ENCODE measurements around the gene TAS2R9. TPM values are rescaled to one million over a fixed set of nuclear protein-coding genes. Genes with fewer than 3 reads are reported as not detected.

Gene TAS2R9
- not detected in 2 replicates for total RNA-seq (ENCODE audit: low replicate concordance)
- long read RNA-seq = 0 reads

DNA sequence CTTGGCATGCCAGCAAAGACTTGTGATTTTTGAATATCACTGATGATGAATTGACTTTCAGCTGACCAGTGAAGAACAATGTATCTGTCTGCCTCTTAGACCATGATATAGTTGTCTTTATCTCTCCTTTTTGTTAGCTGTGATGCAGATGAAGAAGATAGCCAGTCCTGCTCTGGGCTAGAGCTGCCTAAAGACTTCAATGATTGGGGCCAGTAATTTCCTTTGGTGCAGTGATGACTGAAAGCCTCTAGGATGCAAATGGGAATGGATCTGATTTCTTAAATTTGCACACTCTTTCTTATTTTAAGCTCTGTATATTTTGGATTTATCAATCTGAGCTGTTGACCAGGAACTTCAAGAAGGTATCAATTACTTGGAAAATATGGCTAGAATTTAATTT is at the start of gene TAS2R9:
Gene TAS2R9, minus strand, starts transcription at position 101 of the 400 bp plus-strand sequence. Its CDS starts 93 bp downstream, at position 8.
- peaks cover 12% of the 10 kb centered on the region for H3K27me3 Mint-ChIP-seq
- H3K27ac Mint-ChIP-seq = no peak within 1 kb of the TSS
- no peaks in the 10 kb centered on the region for H3K4me1 Mint-ChIP-seq (ENCODE audit: unreplicated experiment)
- DNase-seq (ENCODE audit: extremely low spot score, unreplicated experiment) = no peak
- H3K36me3 Mint-ChIP-seq = no peaks in the 10 kb centered on the region
- TF ChIP-seq, protein P1, sequence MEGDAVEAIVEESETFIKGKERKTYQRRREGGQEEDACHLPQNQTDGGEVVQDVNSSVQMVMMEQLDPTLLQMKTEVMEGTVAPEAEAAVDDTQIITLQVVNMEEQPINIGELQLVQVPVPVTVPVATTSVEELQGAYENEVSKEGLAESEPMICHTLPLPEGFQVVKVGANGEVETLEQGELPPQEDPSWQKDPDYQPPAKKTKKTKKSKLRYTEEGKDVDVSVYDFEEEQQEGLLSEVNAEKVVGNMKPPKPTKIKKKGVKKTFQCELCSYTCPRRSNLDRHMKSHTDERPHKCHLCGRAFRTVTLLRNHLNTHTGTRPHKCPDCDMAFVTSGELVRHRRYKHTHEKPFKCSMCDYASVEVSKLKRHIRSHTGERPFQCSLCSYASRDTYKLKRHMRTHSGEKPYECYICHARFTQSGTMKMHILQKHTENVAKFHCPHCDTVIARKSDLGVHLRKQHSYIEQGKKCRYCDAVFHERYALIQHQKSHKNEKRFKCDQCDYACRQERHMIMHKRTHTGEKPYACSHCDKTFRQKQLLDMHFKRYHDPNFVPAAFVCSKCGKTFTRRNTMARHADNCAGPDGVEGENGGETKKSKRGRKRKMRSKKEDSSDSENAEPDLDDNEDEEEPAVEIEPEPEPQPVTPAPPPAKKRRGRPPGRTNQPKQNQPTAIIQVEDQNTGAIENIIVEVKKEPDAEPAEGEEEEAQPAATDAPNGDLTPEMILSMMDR (conservative IDR thresholded peaks at IDR 0.05) = no peak
- no peak within 1 kb of the TSS for H3K4me3 Mint-ChIP-seq
- no peaks in the 10 kb centered on the region for H3K9me3 Mint-ChIP-seq

- H3K4me3 Mint-ChIP-seq = no peak overlapping the region
- no peaks in the 10 kb centered on the region for H3K4me1 Mint-ChIP-seq (ENCODE audit: unreplicated experiment)
- TF ChIP-seq, protein P1 (conservative IDR thresholded peaks at IDR 0.05) = no peak
- DNase-seq (ENCODE audit: extremely low spot score, unreplicated experiment) = no peak
- H3K27me3 Mint-ChIP-seq = no peaks in the 10 kb centered on the region
- H3K27ac Mint-ChIP-seq = no peak overlapping the region
- H3K36me3 Mint-ChIP-seq = peaks cover 72% of the 10 kb centered on the region
- peaks cover 5% of the 10 kb centered on the region for H3K9me3 Mint-ChIP-seq
Observed at GRCh38 chr12:10855807-10856206, 45.8 kb upstream of the TAS2R9 start.

GRCh38 chr12:10853776-10854175 is 43.8 kb upstream of the TAS2R9 start:
- Mint-ChIP-seq H3K36me3 (peaks cover 57% of the 10 kb centered on the region), H3K27ac (no peak overlapping the region), H3K9me3 (peaks cover 5% of the 10 kb centered on the region), H3K4me1 (ENCODE audit: unreplicated experiment) (no peaks in the 10 kb centered on the region), H3K27me3 (no peaks in the 10 kb centered on the region), H3K4me3 (no peak overlapping the region)
- TF ChIP-seq, protein P1 (conservative IDR thresholded peaks at IDR 0.05) = no peak
- DNase-seq (ENCODE audit: extremely low spot score, unreplicated experiment) = no peak

DNA sequence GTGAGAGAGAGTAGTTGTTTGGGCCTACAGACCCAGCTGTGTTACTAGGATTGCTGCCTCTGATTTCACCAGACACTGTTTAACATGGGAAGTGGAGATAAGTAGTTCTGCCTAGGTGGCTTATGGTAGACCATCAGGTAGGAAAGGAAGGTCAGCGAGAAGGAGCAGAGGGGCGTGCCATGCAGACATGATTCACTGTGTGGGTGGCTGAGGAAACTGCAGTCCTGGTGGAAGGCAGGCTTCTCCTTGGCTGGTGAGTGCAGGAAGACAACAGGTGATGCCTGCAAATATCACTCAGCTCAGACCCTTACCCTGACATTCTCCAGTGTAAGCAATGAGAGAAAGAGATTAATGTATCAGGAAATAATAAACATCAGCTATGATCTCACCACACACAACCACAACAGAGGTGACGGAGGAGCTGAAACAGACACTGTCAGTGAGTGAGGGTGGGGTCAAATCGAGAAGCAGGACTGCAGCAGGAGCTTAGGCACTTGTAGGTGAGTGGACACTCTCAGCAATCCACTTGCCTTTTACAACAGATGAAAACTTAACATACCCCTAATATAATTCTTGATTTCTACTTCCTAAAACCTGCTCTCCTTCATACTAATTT is 41.4 kb upstream of the TAS2R9 start:
- H3K9me3 Mint-ChIP-seq = no peaks in the 10 kb centered on the region
- H3K27ac Mint-ChIP-seq = no peak overlapping the region
- H3K4me1 Mint-ChIP-seq (ENCODE audit: unreplicated experiment) = no peaks in the 10 kb centered on the region
- TF ChIP-seq, protein P1 (conservative IDR thresholded peaks at IDR 0.05) = no peak
- H3K4me3 Mint-ChIP-seq = no peak overlapping the region
- H3K36me3 Mint-ChIP-seq = peaks cover 52% of the 10 kb centered on the region
- no peaks in the 10 kb centered on the region for H3K27me3 Mint-ChIP-seq
- DNase-seq (ENCODE audit: extremely low spot score, unreplicated experiment) = no peak

DNA sequence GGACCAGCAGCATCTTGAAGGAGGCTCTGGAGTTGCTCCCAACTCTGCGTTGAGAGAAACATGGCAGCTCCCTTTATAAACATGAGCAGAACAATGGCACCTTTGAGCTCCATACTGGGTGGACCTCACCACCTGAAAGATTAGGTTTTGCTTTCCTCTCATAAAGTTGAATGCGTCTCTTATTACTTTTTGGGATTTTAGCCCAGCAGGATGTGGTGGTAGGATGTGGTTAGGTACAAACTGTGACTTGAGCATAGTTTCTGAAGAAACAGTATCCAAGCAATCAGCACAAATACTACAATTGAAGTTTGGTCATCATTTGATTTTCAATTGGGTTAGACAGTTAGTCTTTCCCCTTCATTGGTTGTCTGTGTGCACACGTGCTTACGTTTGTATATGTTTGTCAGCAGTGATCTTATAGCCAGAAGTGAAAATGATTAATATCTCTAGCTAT is 39.5 kb upstream of the TAS2R9 start, which contains the start of gene PRR4:
Gene PRR4, minus strand, starts transcription at position 51 of the 454 bp plus-strand sequence. Its CDS starts 38 bp downstream, at position 13.
- peaks cover 48% of the 10 kb centered on the region for H3K36me3 Mint-ChIP-seq
- DNase-seq (ENCODE audit: extremely low spot score, unreplicated experiment) = no peak
- TF ChIP-seq, protein P1 (conservative IDR thresholded peaks at IDR 0.05) = no peak
- H3K27me3 Mint-ChIP-seq = no peaks in the 10 kb centered on the region
- no peaks in the 10 kb centered on the region for H3K4me1 Mint-ChIP-seq (ENCODE audit: unreplicated experiment)
- no peak within 1 kb of the TSS for H3K4me3 Mint-ChIP-seq
- no peaks in the 10 kb centered on the region for H3K9me3 Mint-ChIP-seq
- no peak within 1 kb of the TSS for H3K27ac Mint-ChIP-seq
